GM18909 (cell line): ENCODE data around the gene NFATC3.
A peak's percentile ranks its signal among the peaks of the same experiment; 100 is the strongest.

ENCODE experiments used
- ATAC-seq: cut with Tn5 transposase; IDR thresholded peaks from one replicate; pipeline ENCODE4 v1.9.1; 2021; ENCODE audit warnings: mild to moderate bottlenecking; ENCODE audit not compliant: unreplicated experiment, poor library complexity

Gene NFATC3

DNA sequence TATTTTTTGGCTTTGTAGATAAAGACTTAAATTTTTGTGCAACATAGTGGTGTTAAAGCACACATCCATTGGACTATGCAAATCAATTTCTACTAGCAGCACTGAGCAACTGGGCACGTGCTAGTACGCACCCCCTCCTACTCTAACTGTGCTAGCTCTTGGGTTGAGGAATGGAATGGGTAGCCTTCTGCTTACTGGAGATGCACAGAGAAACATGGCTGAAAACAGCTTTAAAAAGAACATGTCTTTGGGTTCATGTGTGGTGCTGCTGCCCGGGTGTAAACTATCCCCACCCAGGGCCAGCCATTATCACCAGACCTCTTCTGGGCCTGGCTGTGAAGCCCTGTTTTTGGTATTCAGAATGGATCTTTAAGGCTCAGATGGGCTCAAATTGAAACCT lies 143.5 kb downstream of the NFATC3 start:
- ATAC-seq: no peak

DNA sequence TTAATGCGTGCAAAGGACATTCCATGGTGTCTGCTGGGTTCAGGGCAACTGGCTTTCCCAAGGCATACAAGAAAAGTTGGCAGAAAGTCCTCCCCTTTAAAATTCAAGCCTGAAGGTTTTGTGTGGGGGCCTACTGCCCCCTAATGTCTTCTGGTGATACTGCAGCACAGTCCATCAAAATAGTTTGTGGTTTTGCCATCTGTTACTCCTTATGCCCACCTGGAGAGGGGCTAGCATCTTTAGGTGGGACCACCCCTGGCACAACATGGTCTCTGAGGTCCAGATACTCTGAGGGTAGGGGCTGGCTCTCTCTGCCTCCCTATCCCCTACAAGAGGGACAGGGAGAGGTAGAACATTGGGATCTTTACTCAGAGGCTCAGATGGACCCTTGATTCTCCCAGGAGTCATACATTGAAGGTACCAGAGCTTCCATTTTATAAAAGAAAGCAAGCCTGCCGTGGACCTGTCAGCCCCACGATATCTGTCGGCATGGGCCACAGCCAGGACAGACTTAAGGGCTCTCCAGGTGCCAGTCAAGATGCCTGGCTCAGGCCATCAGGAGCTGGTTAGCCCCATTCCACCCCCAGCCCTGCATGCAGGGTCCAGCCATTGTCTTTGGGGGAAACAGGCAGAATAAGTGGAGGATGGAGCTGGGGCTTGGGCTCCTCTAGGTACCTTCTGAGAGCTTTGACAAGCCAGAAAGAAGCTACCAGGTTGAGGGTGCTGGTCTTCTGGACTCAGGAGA lies 144.4 kb downstream of the NFATC3 start:
- ATAC-seq: no peak

DNA sequence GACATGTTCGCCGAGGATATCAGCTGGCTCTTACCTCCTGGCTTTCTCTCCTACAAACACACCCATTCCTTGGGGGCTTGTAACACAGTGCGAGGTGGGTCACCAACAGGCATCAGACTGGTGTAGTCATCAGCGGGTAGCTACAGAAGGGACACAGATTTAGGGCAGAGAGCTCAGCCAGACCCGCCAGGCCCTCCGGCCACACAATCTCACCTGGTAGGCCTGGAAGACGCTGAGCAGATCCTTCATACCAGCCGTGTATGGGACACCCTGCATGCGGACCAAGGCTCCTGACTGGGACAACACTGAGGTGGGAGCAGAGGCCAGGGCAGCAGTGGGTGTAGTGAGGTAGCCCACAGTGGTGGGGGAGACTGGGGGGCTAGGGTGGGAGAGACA lies 145.0 kb downstream of the NFATC3 start:
- no peak for ATAC-seq

DNA sequence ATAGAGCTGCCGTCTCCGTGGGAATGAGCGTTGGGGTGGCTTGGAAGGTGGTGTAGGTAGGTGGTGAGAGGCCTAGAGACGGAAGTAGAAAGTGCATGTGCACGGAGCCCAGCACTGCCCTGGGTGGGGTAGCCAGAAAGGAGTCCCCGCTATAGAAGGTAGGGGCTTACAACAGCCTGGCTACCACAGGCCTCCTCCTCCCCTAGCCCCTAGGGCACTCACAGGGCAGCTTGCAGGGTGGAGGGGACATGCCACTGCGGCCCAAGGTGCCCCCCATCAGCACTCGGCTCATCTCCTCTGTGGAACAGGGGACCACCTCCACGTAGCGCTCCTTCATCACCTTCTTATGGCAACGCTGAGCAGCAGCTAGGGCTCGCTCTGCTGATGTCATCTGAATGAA lies 145.8 kb downstream of the NFATC3 start:
- no peak for ATAC-seq

DNA sequence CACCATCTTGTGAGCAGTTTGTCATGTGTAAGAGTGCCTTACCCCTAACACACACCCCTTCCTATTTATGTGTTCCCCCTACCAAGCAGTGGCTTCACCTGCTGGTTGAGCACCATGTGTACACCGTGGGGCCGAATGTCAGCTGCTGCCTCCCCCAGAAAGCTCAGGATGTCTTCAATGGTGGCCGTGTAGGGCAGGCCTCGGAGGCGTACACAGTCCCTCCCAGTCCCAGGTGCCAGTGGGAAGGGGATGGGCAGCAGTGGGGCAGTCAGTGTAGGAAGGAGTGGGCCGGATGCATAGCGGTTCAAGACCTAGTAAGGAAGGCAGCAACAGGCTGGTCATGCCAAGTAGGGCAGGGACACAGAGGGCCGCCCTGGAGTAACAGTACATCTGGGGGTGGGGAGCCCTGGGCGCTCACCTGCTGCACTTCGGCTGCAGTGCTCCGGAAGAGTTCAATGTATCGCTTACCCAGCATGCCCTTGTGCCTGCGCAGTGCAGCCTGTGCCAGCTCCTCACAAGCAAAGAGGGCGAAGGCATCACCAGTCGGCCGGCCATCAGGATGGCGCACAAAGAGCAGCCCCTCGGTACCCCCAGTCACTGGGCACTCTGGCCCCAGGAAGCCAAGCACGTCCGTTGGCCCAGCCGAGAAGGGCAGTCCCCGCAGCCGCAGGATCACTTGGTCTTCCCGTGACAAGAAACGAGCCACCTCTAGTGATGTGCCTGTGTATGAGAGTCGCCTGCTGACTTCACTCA lies 146.4 kb downstream of the NFATC3 start:
- ATAC-seq: no peak

DNA sequence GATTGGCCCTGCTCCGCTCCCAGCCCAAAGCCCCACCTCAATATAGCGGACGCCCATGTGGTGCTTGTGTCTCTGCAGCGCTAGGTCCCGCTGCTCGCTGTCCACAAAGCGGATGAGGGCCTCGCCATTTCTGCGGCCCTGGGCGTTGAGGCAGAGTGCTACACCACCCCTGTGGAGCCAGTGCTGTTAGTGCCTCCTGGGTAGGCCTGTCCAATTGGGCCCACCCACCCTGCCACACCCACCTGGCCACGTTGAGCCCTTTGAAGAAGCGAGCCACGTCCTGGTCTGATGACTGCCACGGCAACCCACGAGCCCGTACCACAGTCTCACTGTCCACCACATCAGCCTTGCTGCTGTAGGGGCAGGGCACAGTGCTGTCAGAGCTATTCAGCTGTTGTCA lies 147.2 kb downstream of the NFATC3 start:
- no peak for ATAC-seq

DNA sequence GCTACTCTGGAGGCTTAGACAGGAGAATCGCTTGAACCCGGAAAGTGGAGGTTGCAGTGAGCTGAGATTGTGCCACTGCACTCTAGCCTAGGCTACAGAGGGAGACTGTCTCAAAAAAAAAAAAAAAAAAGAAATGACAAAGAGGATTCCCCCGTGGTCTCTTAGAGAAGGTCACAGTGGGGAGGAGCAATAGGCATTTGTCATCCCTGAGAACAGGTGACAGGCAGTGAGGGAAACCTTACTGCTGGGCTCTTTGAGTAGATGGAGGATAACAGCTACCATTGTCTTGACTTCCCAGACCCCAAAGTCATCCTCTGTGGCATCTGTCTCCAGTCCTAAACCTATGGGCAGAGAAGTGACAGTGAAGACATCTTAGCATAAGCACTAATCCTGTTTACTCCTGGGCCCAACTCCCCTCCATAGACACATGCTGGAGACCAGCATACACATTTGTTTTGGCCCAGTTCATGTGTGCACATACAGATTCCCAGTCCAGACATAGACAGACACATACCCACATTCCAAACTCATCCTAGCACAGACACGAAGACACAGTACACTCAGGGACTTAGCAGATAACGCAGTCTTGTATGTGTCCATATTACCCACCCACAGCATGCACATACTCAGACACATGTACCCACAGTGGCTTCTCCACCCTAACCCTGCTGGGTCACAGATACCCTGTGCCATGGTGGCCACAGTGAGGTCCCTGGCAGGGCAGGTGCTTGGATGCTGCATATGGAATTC lies 148.1 kb downstream of the NFATC3 start:
- ATAC-seq: no peak

DNA sequence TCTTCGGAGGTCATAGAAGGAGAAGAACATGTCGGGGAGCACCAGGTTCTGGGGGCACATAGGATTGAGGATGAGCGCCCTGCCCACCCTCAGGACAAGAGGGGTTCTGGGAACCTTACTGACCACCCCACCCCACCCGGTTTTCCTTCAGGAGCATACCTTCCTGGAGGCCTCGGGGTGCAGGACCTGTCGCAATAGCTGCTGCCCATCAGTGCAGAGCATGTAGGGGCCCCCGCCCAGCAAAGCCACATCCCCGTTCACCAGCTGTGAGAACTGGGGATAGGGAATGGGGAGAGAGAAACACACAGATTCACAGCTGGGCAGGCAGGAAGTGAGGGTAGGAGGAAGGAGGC lies 148.6 kb downstream of the NFATC3 start:
- ATAC-seq: no peak

DNA sequence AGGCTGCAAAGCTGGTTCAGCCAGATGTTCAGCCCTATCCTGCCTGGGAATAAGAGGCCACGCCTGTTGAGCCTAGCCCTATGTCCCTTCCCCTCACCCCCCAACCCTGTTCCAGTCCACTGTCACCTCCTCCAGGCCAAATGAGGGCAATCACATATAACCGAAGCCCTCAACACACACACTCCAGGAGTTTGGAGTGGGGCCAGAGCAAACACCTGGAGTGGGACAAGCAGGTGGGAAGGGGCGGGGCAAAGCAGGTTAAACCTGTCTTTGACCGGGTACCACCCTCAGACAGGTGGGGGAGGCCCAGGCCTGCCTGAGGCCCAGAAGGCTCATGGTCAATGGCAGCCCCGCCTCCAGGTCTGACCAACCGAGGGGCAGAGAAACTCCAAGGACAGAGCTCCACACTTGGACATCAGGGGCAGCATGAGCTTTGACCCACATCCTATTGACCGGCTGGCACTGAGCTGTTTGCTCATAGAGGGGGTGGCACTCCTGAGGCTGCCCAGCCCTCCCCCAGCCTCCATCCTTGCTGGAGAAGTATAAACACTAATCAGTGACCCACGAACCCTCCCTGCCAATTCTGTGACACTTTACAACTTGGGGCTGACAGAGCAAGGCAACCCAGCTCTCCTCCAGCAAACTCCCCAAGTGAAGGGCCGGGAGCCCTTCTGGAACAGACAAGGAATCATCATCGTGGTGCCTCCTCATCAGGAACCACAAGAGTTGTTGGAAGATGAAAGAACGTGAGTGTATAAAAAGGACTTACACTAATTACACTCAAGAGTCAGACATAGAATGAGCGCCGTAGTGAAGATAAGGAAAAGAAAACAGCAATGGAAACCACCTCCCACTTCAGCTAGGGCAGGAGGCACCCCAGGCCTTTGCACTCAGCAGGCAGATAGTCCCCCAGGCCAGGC lies 149.3 kb downstream of the NFATC3 start:
- no peak for ATAC-seq

DNA sequence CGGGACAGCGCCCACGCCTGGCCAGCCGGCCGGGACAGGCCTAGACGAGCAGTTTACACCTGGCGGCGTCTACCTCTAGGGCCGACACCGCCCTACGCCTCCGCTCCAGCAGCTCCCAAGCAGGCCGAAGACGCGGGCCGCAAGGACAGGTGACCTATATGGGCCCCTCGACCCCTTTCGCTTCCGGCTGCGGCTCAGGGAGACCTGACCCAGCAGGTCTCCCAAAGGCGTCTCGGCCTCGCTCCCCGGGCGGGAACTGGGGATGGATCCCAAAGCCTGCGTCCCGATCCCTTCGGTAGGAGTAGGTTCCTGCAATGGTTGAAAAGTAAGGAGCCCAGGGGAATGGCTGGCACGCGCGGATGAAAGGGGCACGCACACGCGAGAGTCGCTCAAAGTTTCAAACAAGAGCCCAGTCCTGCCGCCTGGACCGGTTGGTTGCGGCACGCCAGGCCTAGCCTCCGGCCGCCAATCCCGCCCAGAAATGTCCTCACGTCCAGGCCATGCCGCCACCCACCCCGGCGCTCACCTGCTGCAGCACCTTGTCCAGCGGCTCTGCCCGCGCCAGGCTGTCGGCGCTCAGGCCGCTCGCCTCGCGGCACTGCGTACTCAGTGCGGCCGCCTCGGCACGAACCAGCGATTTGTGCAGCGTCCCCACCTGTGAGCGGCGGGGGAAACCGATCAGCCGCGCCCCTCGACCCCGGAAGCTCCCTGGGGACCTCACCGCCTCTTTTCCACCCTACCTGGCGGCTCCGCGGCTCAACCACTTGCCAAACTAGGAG lies 150.1 kb downstream of the NFATC3 start:
- no peak for ATAC-seq

DNA sequence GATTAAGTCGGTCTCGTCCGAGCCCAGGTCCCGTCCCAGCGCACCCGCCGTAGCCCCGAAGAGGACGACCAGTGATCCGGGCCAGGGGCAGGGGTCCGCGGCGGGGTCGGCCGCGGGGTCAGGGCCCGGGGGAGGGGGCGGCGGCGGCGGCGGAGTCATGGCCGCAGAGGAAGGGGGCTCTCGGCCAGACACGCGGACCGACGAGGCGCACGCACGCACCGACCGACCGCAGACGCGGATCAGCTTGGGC lies 150.6 kb downstream of the NFATC3 start, which contains the start of gene ESRP2:
ESRP2 (minus strand) TSS at position 241 of the 250 bp plus-strand sequence; CDS start at position 159, 82 bp downstream.
- ATAC-seq: no peak

DNA sequence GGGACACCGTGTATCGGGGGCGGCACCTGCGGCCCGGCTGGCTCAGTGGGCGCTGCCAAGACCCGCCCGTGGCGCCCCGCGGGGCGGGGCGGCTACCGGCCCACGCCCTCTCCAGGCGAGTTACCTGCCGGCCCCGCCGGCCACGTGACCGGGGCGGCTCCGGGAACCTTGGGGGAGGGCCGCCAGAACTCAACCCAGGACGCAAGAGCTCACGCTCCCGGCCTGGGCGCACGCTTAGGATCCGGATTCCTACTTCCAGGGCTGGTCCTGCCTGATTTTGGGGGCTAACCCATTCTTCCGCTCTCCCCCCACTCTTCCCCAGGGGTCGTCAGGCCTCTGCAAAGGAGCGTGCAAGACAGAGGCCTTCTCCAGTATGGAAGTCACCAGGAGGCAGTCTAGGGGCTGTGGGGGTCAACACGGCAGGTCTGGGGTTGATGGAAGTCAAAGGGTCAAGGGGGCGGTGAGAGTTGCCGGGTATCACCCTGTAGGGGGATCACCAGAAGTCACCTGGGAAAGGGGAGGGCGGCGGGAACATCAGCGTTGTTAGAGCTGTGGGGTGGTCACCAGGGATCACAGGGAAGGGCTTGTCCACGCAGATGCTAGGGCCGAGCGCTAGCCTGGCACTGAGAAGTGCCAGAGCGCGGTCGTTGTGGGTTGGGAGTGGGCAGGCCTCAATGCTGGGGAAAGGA lies 151.1 kb downstream of the NFATC3 start:
- no peak for ATAC-seq

DNA sequence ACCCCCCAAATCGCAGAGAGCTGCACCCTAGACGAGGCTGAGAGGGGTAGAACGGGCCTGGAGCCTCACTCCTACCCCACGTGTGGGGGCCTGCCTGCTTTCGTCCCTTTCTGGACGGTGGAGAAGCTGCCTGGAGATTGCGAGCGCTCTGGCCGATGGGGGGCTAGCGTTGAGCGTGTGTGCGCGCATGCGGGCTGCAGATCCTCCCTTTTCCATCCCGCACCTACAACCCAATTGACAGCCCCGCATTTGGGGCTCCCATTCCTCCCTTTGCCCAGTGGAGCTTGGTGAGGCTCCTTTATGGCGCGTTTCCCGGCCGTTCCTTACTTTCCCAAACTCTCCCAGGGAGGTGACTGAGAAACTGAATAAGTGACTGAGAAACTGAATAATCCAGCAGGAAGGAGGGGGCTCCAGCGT lies 151.7 kb downstream of the NFATC3 start:
- ATAC-seq: no peak

DNA sequence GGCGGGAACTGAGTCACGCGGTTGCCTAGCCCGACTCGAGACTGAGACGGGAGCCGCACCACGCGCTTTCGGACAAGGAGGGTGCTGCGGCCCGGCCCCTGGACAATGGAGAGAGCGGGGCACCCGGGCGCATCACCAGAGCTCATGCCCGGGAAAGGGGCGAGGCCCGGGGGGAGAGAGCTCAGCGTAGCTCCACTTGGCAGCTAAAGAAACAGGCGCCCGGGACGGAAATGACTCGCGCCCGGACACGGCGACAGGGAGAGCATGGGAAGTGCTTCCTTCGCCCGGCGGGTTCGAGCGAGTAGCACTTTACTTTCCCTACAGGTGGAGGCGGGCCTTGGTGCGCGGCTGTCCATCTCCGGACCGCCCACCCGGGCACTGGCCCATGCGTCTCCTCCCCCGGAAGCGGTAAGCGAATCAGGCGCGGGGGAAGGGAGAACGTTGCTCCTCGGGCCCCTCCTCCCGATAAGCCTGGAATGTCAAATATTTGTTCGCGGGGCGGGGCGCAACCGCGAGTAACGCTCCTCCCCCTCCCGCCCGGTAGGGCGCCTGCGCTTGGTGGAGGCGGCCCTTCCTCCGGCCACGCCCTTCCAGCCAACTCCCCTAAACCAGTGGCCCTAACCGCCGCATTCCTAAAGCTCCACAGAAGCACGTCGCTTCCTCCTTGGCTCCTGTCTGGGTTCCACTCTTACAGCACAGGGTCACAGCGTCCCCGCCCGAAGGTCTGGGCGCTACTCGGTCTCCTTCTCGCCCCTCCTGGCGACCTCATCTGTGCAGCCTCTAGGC lies 152.3 kb downstream of the NFATC3 start:
- peak; percentile 80 for ATAC-seq

DNA sequence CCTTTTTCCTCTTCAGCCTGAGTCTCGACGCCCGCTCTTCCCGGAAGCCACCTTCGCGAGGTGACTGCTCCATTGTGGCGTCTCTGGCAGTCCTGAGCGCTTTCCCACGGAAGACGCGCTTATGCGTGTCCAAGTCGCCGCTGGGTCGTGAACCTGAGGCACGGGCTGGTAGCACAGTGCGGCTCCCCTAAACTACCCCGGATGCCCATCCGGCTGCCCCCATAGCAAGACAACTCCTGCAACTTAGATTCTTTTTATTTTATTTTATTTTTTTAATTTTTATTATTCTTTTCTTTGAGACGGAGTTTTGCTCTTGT lies 152.8 kb downstream of the NFATC3 start:
- ATAC-seq: no peak

DNA sequence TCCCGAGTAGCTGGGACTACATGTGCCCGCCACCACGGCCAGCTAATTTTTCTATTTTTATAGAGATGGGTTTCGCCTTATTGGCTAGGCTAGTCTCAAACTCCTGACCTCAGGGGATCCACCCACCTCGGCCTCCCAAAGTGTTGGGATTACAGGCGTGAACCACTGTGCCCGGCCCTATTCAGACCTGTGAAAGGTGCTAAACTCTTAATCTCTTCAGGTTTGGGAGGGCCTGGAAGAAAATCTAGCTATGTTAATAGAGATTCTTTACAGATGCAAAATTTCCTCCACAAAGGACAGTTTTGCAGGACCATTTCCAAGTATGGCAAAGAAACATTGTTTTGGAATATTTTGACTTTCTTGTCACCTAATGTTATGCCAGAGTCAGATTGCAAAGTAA lies 156.9 kb downstream of the NFATC3 start:
- no peak for ATAC-seq

DNA sequence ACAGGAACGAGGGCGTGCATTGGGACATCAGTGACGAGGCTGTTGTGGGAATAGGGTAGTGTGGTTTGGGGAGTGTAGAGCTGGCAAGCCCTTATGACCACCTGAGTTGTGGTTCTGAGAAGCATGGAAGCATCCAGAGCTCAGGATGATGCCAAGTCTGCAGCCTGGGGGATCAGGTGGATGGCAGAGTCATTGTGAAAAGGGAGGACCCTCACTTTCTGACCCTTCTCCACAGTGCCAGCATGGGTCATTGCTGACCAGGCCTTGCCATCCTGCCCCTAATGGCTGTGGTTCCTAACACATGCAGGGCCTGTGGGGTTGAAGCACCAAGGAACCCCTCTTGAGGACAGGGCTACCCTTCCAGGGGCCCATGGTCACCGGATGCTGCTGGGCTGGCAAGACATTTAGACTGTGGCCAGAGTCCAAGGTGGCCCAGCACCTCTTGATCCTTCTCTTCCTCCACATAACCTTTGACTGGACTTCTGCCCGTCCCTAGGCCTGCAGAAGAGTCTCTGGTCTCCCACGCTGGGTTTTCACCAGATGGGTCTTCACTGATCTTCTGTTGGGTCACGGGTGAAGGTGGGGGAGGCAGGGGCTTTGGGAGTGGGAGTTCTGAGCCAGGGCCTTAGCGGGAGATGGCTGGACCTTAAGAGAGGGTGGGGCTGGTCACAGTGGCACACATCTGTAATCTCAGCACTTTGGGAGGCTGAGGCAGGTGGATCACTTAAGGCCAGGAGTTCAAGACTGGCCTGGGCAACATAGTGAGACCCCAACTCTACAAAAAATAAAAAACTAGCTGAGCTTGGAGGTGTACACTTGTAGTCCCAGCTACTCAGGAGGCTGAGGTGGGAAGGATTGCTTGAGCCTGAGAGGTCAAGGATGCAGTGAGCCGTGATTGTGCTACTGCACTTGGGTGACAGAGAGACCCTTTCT lies 158.0 kb downstream of the NFATC3 start:
- no peak for ATAC-seq
